ENCODE measurements around the gene DCBLD1.

The DCBLD1 gene

DNA sequence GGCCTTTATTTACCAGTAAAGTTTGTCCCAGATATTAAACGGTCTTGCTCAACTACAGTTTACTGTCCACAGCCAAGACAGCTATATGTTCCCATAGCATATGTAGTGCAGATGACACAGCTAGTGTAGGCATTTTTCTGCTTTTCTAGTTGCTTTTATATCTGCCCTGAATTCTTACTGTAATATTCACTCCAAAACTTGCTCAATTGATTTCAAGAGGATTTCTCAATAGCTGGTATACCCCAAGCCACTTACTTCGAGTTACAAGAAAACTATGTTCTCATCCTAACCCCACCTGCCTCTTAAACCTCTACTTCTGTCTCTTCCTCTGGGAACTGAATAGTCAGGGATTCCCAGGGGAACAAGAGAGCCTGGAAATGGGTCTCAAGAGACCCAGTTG is 37.9 kb upstream of the DCBLD1 start:
- Histone ChIP-seq H3K9ac (ENCODE audit: low read depth, low read length, poor library complexity) (no peak overlapping the region), H3K79me1 (ENCODE audit: low read depth, low read length) (no peaks in the 10 kb centered on the region), H3K9me3 (replicated peaks in 1 of 2; ENCODE audit: control insufficient read depth in 2 of 2, insufficient read depth in 1 of 2, low read depth in 1 of 2, low read length in 2 of 2) (no peaks in the 10 kb centered on the region), H3K23ac (ENCODE audit: low read depth, low read length, poor library complexity) (no peak overlapping the region), H2BK120ac (ENCODE audit: low read depth, low read length) (no peak overlapping the region), H2BK15ac (ENCODE audit: low read length) (no peak overlapping the region), H2AFZ (ENCODE audit: low read length) (no peak overlapping the region), H2AK5ac (ENCODE audit: low read depth, low read length) (no peak overlapping the region), H3K27me3 (ENCODE audit: control insufficient read depth in 3 of 3, insufficient read depth in 3 of 3, low read depth in 1 of 3, low read length in 3 of 3) (no peaks in the 10 kb centered on the region), H3K4me1 (ENCODE audit: control insufficient read depth in 2 of 2, insufficient read depth in 1 of 2, low read depth in 1 of 2, low read length in 2 of 2) (peaks cover 0 to 3% of the 10 kb centered on the region in 2 donors), H3K4ac (ENCODE audit: low read length) (no peak overlapping the region), H2BK5ac (ENCODE audit: low read length) (no peak overlapping the region), H3K4me3 (ENCODE audit: low read length in 2 of 2) (no peak overlapping the region), H3K4me2 (ENCODE audit: insufficient read depth, low read length, poor library complexity, severe bottlenecking) (no peak overlapping the region), H3K27ac (replicated peaks; ENCODE audit: low read length) (no peak overlapping the region), H2BK12ac (ENCODE audit: low read length) (no peak overlapping the region), H3K36me3 (replicated peaks in 1 of 2; ENCODE audit: control insufficient read depth in 2 of 2, insufficient read depth in 2 of 2, low read length in 2 of 2) (no peaks in the 10 kb centered on the region), H4K91ac (ENCODE audit: low read depth, low read length, poor library complexity) (no peak overlapping the region), H3K14ac (ENCODE audit: low read length) (no peak overlapping the region), H3K18ac (ENCODE audit: low read length) (no peak overlapping the region), H4K8ac (ENCODE audit: low read depth, low read length) (no peak overlapping the region)
- no peak for DNase-seq (ENCODE audit: low spot score)
- WGBS, 2 donors (ENCODE audit: extremely low coverage in 2 of 2, insufficient read length in 2 of 2, insufficient replicate concordance in 1 of 2): no CpG with 5 or more reads among the region's 2 CpGs

DNA sequence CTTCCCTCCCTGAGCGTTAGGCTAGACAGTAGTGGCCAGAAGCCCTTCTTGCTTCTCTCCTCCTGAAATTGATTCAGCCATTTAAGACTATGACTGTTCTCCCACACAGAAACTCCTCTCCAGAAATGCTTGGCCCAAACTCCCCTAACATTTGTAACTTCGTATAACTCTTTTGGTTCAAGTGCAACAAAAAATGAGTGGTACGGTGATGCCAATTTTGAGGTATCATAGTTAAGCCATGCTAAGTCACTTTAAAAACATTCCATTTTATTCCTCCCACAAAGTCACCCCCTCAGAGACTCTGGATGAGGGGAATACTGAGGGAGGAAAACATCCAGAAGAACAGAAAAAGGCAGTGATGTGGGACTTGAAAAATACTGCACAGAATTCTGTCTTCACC is 35.6 kb upstream of the DCBLD1 start:
- DNase-seq (ENCODE audit: low spot score): no peak
- H3K14ac ChIP-seq (ENCODE audit: low read length): no peak overlapping the region
- H3K79me1 ChIP-seq (ENCODE audit: low read depth, low read length): no peaks in the 10 kb centered on the region
- H3K9me3 ChIP-seq (replicated peaks in 1 of 2; ENCODE audit: control insufficient read depth in 2 of 2, insufficient read depth in 1 of 2, low read depth in 1 of 2, low read length in 2 of 2): no peaks in the 10 kb centered on the region
- H2BK12ac ChIP-seq (ENCODE audit: low read length): no peak overlapping the region
- no peak overlapping the region for H3K18ac ChIP-seq (ENCODE audit: low read length)
- no peak overlapping the region for H3K9ac ChIP-seq (ENCODE audit: low read depth, low read length, poor library complexity)
- no peak overlapping the region for H2AFZ ChIP-seq (ENCODE audit: low read length)
- H2BK120ac ChIP-seq (ENCODE audit: low read depth, low read length): no peak overlapping the region
- no peaks in the 10 kb centered on the region for H3K27me3 ChIP-seq (ENCODE audit: control insufficient read depth in 3 of 3, insufficient read depth in 3 of 3, low read depth in 1 of 3, low read length in 3 of 3)
- no peak overlapping the region for H4K91ac ChIP-seq (ENCODE audit: low read depth, low read length, poor library complexity)
- H4K8ac ChIP-seq (ENCODE audit: low read depth, low read length): no peak overlapping the region
- no peak overlapping the region for H2BK5ac ChIP-seq (ENCODE audit: low read length)
- whole genome bisulfite sequencing, 2 donors (ENCODE audit: extremely low coverage in 2 of 2, insufficient read length in 2 of 2, insufficient replicate concordance in 1 of 2): no CpG with 5 or more reads among the region's 3 CpGs
- H3K36me3 ChIP-seq (replicated peaks in 1 of 2; ENCODE audit: control insufficient read depth in 2 of 2, insufficient read depth in 2 of 2, low read length in 2 of 2): no peaks in the 10 kb centered on the region
- no peak overlapping the region for H2BK15ac ChIP-seq (ENCODE audit: low read length)
- no peak overlapping the region for H3K4me2 ChIP-seq (ENCODE audit: insufficient read depth, low read length, poor library complexity, severe bottlenecking)
- H3K4ac ChIP-seq (ENCODE audit: low read length): no peak overlapping the region
- H3K4me3 ChIP-seq (ENCODE audit: low read length in 2 of 2): no peak overlapping the region
- H3K27ac ChIP-seq (replicated peaks; ENCODE audit: low read length): no peak overlapping the region
- peaks cover 0 to 3% of the 10 kb centered on the region in 2 donors for H3K4me1 ChIP-seq (ENCODE audit: control insufficient read depth in 2 of 2, insufficient read depth in 1 of 2, low read depth in 1 of 2, low read length in 2 of 2)
- H2AK5ac ChIP-seq (ENCODE audit: low read depth, low read length): no peak overlapping the region
- no peak overlapping the region for H3K23ac ChIP-seq (ENCODE audit: low read depth, low read length, poor library complexity)

DNA sequence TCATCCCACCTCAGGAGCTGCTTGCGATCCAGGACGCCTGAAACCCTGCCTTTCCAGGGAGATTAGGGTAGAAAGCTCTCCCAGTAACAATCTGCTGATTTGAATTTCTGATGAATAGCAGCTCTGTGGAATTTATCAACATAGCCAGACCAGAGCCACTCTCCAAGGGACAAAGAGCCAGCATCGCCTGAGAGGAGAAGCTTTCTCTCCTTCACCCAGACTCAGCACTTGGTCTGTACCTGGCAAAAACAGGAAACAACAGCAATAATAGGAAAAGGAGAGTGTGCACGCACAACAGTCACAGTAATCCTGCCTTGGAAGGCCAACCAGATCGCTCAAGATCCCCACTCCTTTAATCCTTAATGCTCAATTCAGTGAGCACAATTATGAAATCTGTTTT is 34.5 kb upstream of the DCBLD1 start:
- H3K9ac ChIP-seq (ENCODE audit: low read depth, low read length, poor library complexity): no peak overlapping the region
- no peak overlapping the region for H3K4me3 ChIP-seq (ENCODE audit: low read length in 2 of 2)
- no peak overlapping the region for H3K23ac ChIP-seq (ENCODE audit: low read depth, low read length, poor library complexity)
- WGBS, 2 donors (ENCODE audit: extremely low coverage in 2 of 2, insufficient read length in 2 of 2, insufficient replicate concordance in 1 of 2): no CpG with 5 or more reads among the region's 5 CpGs
- H4K8ac ChIP-seq (ENCODE audit: low read depth, low read length): no peak overlapping the region
- H2AK5ac ChIP-seq (ENCODE audit: low read depth, low read length): no peak overlapping the region
- no peak overlapping the region for H2BK120ac ChIP-seq (ENCODE audit: low read depth, low read length)
- no peak overlapping the region for H2BK15ac ChIP-seq (ENCODE audit: low read length)
- H3K4me1 ChIP-seq (ENCODE audit: control insufficient read depth in 2 of 2, insufficient read depth in 1 of 2, low read depth in 1 of 2, low read length in 2 of 2): peaks cover 0 to 3% of the 10 kb centered on the region in 2 donors
- no peaks in the 10 kb centered on the region for H3K9me3 ChIP-seq (replicated peaks in 1 of 2; ENCODE audit: control insufficient read depth in 2 of 2, insufficient read depth in 1 of 2, low read depth in 1 of 2, low read length in 2 of 2)
- H2BK12ac ChIP-seq (ENCODE audit: low read length): no peak overlapping the region
- no peak overlapping the region for H3K27ac ChIP-seq (replicated peaks; ENCODE audit: low read length)
- no peaks in the 10 kb centered on the region for H3K27me3 ChIP-seq (ENCODE audit: control insufficient read depth in 3 of 3, insufficient read depth in 3 of 3, low read depth in 1 of 3, low read length in 3 of 3)
- no peak overlapping the region for H4K91ac ChIP-seq (ENCODE audit: low read depth, low read length, poor library complexity)
- no peaks in the 10 kb centered on the region for H3K36me3 ChIP-seq (replicated peaks in 1 of 2; ENCODE audit: control insufficient read depth in 2 of 2, insufficient read depth in 2 of 2, low read length in 2 of 2)
- no peak for DNase-seq (ENCODE audit: low spot score)
- H3K14ac ChIP-seq (ENCODE audit: low read length): no peak overlapping the region
- H3K79me1 ChIP-seq (ENCODE audit: low read depth, low read length): no peaks in the 10 kb centered on the region
- no peak overlapping the region for H2BK5ac ChIP-seq (ENCODE audit: low read length)
- H3K4ac ChIP-seq (ENCODE audit: low read length): no peak overlapping the region
- H3K18ac ChIP-seq (ENCODE audit: low read length): no peak overlapping the region
- H3K4me2 ChIP-seq (ENCODE audit: insufficient read depth, low read length, poor library complexity, severe bottlenecking): no peak overlapping the region
- peak overlapping the region; percentile 14 for H2AFZ ChIP-seq (ENCODE audit: low read length)

- Histone ChIP-seq H2AK5ac (ENCODE audit: low read depth, low read length) (no peak overlapping the region), H3K36me3 (replicated peaks in 1 of 2; ENCODE audit: control insufficient read depth in 2 of 2, insufficient read depth in 2 of 2, low read length in 2 of 2) (no peaks in the 10 kb centered on the region), H3K27ac (replicated peaks; ENCODE audit: low read length) (no peak overlapping the region), H4K8ac (ENCODE audit: low read depth, low read length) (no peak overlapping the region), H3K23ac (ENCODE audit: low read depth, low read length, poor library complexity) (no peak overlapping the region), H2BK5ac (ENCODE audit: low read length) (no peak overlapping the region), H3K18ac (ENCODE audit: low read length) (no peak overlapping the region), H2AFZ (ENCODE audit: low read length) (no peak overlapping the region), H3K4me2 (ENCODE audit: insufficient read depth, low read length, poor library complexity, severe bottlenecking) (no peak overlapping the region), H3K79me1 (ENCODE audit: low read depth, low read length) (no peaks in the 10 kb centered on the region), H2BK120ac (ENCODE audit: low read depth, low read length) (no peak overlapping the region), H3K4me1 (ENCODE audit: control insufficient read depth in 2 of 2, insufficient read depth in 1 of 2, low read depth in 1 of 2, low read length in 2 of 2) (peaks cover 0 to 3% of the 10 kb centered on the region in 2 donors), H3K4me3 (ENCODE audit: low read length in 2 of 2) (no peak overlapping the region), H3K4ac (ENCODE audit: low read length) (no peak overlapping the region), H3K14ac (ENCODE audit: low read length) (no peak overlapping the region), H2BK15ac (ENCODE audit: low read length) (no peak overlapping the region), H3K9me3 (replicated peaks in 1 of 2; ENCODE audit: control insufficient read depth in 2 of 2, insufficient read depth in 1 of 2, low read depth in 1 of 2, low read length in 2 of 2) (no peaks in the 10 kb centered on the region), H2BK12ac (ENCODE audit: low read length) (no peak overlapping the region), H3K27me3 (ENCODE audit: control insufficient read depth in 3 of 3, insufficient read depth in 3 of 3, low read depth in 1 of 3, low read length in 3 of 3) (no peaks in the 10 kb centered on the region), H4K91ac (ENCODE audit: low read depth, low read length, poor library complexity) (no peak overlapping the region), H3K9ac (ENCODE audit: low read depth, low read length, poor library complexity) (no peak overlapping the region)
- WGBS, 2 donors (ENCODE audit: extremely low coverage in 2 of 2, insufficient read length in 2 of 2, insufficient replicate concordance in 1 of 2): no CpG with 5 or more reads among the region's 6 CpGs
- DNase-seq (ENCODE audit: low spot score): no peak
Measured at GRCh38 chr6:117448732-117449485, 33.6 kb upstream of the DCBLD1 start.
